ENCODE data around the gene ADGRV1.

The ADGRV1 gene

GRCh38 chr5:91121347-91121993 lies 562.9 kb downstream of the ADGRV1 start:
- no peak overlapping the region for H3K4me3 ChIP-seq (ENCODE audit: low read depth, low read length)
- DNase-seq (ENCODE audit: low read depth) = no peak

GRCh38 chr5:91122651-91123050 lies 564.1 kb downstream of the ADGRV1 start:
- TF ChIP-seq CTCF (IDR thresholded peaks at IDR 0.05; ENCODE audit: low read depth, low read length, missing control alignments) = no peak

More at GRCh38 chr5:91121347-91121993, 562.9 kb downstream of the ADGRV1 start:
- no peak for TF ChIP-seq CTCF (IDR thresholded peaks at IDR 0.05; ENCODE audit: low read depth, low read length, missing control alignments)

GRCh38 chr5:91123291-91123690 lies 564.7 kb downstream of the ADGRV1 start:
- TF ChIP-seq CTCF (IDR thresholded peaks at IDR 0.05; ENCODE audit: low read depth, low read length, missing control alignments) = no peak
- H3K4me3 ChIP-seq (ENCODE audit: low read depth, low read length) = no peak overlapping the region
- DNase-seq (ENCODE audit: low read depth) = no peak

More at GRCh38 chr5:91122651-91123050, 564.1 kb downstream of the ADGRV1 start:
- no peak for DNase-seq (ENCODE audit: low read depth)
- H3K4me3 ChIP-seq (ENCODE audit: low read depth, low read length) = no peak overlapping the region

GRCh38 chr5:91123901-91124300 lies 565.3 kb downstream of the ADGRV1 start:
- no peak for TF ChIP-seq CTCF (IDR thresholded peaks at IDR 0.05; ENCODE audit: low read depth, low read length, missing control alignments)
- no peak for DNase-seq (ENCODE audit: low read depth)
- H3K4me3 ChIP-seq (ENCODE audit: low read depth, low read length) = no peak overlapping the region

GRCh38 chr5:91125916-91126315 lies 567.3 kb downstream of the ADGRV1 start:
- DNase-seq (ENCODE audit: low read depth) = no peak
- no peak for TF ChIP-seq CTCF (IDR thresholded peaks at IDR 0.05; ENCODE audit: low read depth, low read length, missing control alignments)
- H3K4me3 ChIP-seq (ENCODE audit: low read depth, low read length) = no peak overlapping the region

- H3K4me3 ChIP-seq (ENCODE audit: low read depth, low read length) = no peak overlapping the region
- no peak for TF ChIP-seq CTCF (IDR thresholded peaks at IDR 0.05; ENCODE audit: low read depth, low read length, missing control alignments)
- DNase-seq (ENCODE audit: low read depth) = no peak
Observed at GRCh38 chr5:91126448-91126847, 567.9 kb downstream of the ADGRV1 start.

- TF ChIP-seq CTCF (IDR thresholded peaks at IDR 0.05; ENCODE audit: low read depth, low read length, missing control alignments) = no peak
- DNase-seq (ENCODE audit: low read depth) = no peak
- no peak overlapping the region for H3K4me3 ChIP-seq (ENCODE audit: low read depth, low read length)
Observed at GRCh38 chr5:91126888-91127287, 568.3 kb downstream of the ADGRV1 start.

Data from GM12864 (cell line).